Prostate gland (tissue), 2 donors: ENCODE measurements around the gene NUP50. TPM values are rescaled to one million over a fixed set of nuclear protein-coding genes. Genes with fewer than 3 reads are reported as not detected.

ENCODE experiments used
- DNase-seq: peaks from one replicate; pipeline ENCODE4 v3.0.0-alpha.2; 2019; ENCODE audit warnings: low spot score
- H3K27ac ChIP-seq, 2 donors: fragments of 200-600 bp; sonication (generic); 2 replicates each; pipeline ENCODE4 v1.5.1; 2017 to 2019
- H3K27me3 ChIP-seq: fragments of 200-600 bp; sonication (generic); replicated peaks from 2 replicates; pipeline ENCODE4 v1.5.1; 2019; ENCODE audit not compliant: insufficient read depth
- H3K36me3 ChIP-seq, 2 donors: fragments of 200-600 bp; sonication (generic); 1 replicate in 1 of 2; 2 replicates in 1 of 2; pipeline versions ENCODE4 v1.5.1 to v1.8.1; 2017 to 2019
- H3K4me1 ChIP-seq: fragments of 200-600 bp; sonication (generic); replicated peaks from 2 replicates; pipeline ENCODE4 v1.5.1; 2019
- H3K4me3 ChIP-seq, 2 donors: fragments of 200-600 bp; sonication (generic); 2 replicates each; pipeline ENCODE4 v1.5.1; 2017 to 2019
- H3K9me3 ChIP-seq: fragments of 200-600 bp; sonication (generic); 2 replicates; pipeline ENCODE4 v1.5.1; 2017
- CTCF ChIP-seq, 4 experiments: fragments of 200-600 bp in 2 of 4; fragments of 450-650 bp in 2 of 4; sonication (generic) in 2 of 4; IDR thresholded peaks; 1 replicate in 3 of 4; 2 replicates in 1 of 4; pipeline ENCODE4 v1.5.1; 2016 to 2019; ENCODE audit warnings: antibody characterized with exemption in 4 of 4, mild to moderate bottlenecking in 2 of 4, moderate library complexity in 2 of 4
- POLR2A ChIP-seq: fragments of 450-650 bp; IDR thresholded peaks from one replicate; pipeline ENCODE4 v1.6.1; 2016; ENCODE audit warnings: antibody characterized with exemption, mild to moderate bottlenecking
- POLR2AphosphoS5 ChIP-seq: sonication (generic); formaldehyde crosslinking; IDR thresholded peaks from one replicate; pipeline ENCODE4 v1.6.1; 2017; ENCODE audit warnings: antibody characterized with exemption
- WGBS: methylation state at CpG from one replicate; pipeline ENCODE4 v1.1.5; 2018; 5-methylcytosine and 5-hydroxymethylcytosine counted together
- intact Hi-C: fragments of 100-400 bp; cut with DNase I; formaldehyde crosslinking; loops from one replicate; pipeline ENCODE4 v1.14.2; 2022
- total RNA-seq, 2 donors: library from RNA; depleted of rRNA; stranded (reverse); fragments of >200 nt; gene quantifications; one replicate each; pipeline ENCODE4 v1.1.0, GENCODE V29; 2016

The NUP50 gene
- total RNA-seq, 2 donors from 2014 or later: 51.4 to 101 TPM

GRCh38 chr22:45216133-45217003 lies 52.6 kb downstream of the NUP50 start:
- intact Hi-C loops: no loop called here

GRCh38 chr22:45217345-45217744 lies 53.6 kb downstream of the NUP50 start:
- H3K27me3 ChIP-seq: no peaks in the 10 kb centered on the region
- DNase-seq: no peak
- TF ChIP-seq CTCF (IDR thresholded peaks at IDR 0.05) (no peak), POLR2AphosphoS5 (no peak), POLR2A (no peak)

More at GRCh38 chr22:45216133-45217003, 52.6 kb downstream of the NUP50 start:
- WGBS: 43% methylated on average over 22 of the region's 22 CpGs
- no peak for TF ChIP-seq POLR2AphosphoS5
- TF ChIP-seq POLR2A: no peak
- no peak for DNase-seq
- no peaks in the 10 kb centered on the region for H3K9me3 ChIP-seq
- no peak overlapping the region for H3K27ac ChIP-seq
- H3K4me3 ChIP-seq: no peak overlapping the region
- H3K4me1 ChIP-seq: no peaks in the 10 kb centered on the region
- no peaks in the 10 kb centered on the region for H3K36me3 ChIP-seq
- no peaks in the 10 kb centered on the region for H3K27me3 ChIP-seq

GRCh38 chr22:45217806-45218205 lies 54.1 kb downstream of the NUP50 start:
- no peak for TF ChIP-seq POLR2AphosphoS5
- no peak for TF ChIP-seq CTCF (IDR thresholded peaks at IDR 0.05)
- no peak for TF ChIP-seq POLR2A
- DNase-seq: no peak
- Histone ChIP-seq H3K4me3 (no peak overlapping the region), H3K27ac (no peak overlapping the region), H3K4me1 (no peaks in the 10 kb centered on the region), H3K27me3 (no peaks in the 10 kb centered on the region), H3K36me3 (no peaks in the 10 kb centered on the region), H3K9me3 (no peaks in the 10 kb centered on the region)
- WGBS: 92% methylated on average over 14 of the region's 14 CpGs
- intact Hi-C loops: no loop called here

More at GRCh38 chr22:45217345-45217744, 53.6 kb downstream of the NUP50 start:
- Histone ChIP-seq H3K36me3 (no peaks in the 10 kb centered on the region), H3K4me1 (no peaks in the 10 kb centered on the region), H3K27ac (no peak overlapping the region), H3K9me3 (no peaks in the 10 kb centered on the region), H3K4me3 (no peak overlapping the region)
- 94% methylated on average over 6 of the region's 6 CpGs for WGBS
- intact Hi-C loops: no loop called here

- H3K4me1 ChIP-seq: no peaks in the 10 kb centered on the region
- H3K27me3 ChIP-seq: no peaks in the 10 kb centered on the region
- H3K36me3 ChIP-seq: no peaks in the 10 kb centered on the region
- intact Hi-C loops: no loop called here
- WGBS: 87% methylated on average over 9 of the region's 9 CpGs
- no peak for DNase-seq
- H3K4me3 ChIP-seq: no peak overlapping the region
- no peaks in the 10 kb centered on the region for H3K9me3 ChIP-seq
- no peak for TF ChIP-seq POLR2AphosphoS5
- TF ChIP-seq POLR2A: no peak
- TF ChIP-seq CTCF (IDR thresholded peaks at IDR 0.05): no peak
- no peak overlapping the region for H3K27ac ChIP-seq
Observed at GRCh38 chr22:45218976-45219375, 55.3 kb downstream of the NUP50 start.

- H3K9me3 ChIP-seq: no peaks in the 10 kb centered on the region
- no peak overlapping the region for H3K27ac ChIP-seq
- 75% methylated on average over 5 of the region's 5 CpGs for WGBS
- no peaks in the 10 kb centered on the region for H3K27me3 ChIP-seq
- no peak for DNase-seq
- intact Hi-C loops: no loop called here
- TF ChIP-seq POLR2A (no peak), CTCF (IDR thresholded peaks at IDR 0.05) (no peak), POLR2AphosphoS5 (no peak)
- no peaks in the 10 kb centered on the region for H3K36me3 ChIP-seq
- no peak overlapping the region for H3K4me3 ChIP-seq
- peaks cover 8% of the 10 kb centered on the region for H3K4me1 ChIP-seq
Observed at GRCh38 chr22:45221201-45221600, 57.5 kb downstream of the NUP50 start.
